LNCaP clone FGC (cell line): ENCODE data around the gene ACTRT2.

Source experiments
- DNase-seq: peaks from one replicate; pipeline ENCODE4 v3.0.0-alpha.2; 2011; ENCODE audit warnings: low read depth
- H3K4me3 ChIP-seq: 2 replicates; pipeline ENCODE4 v1.5.1; 2011; ENCODE audit warnings: mild to moderate bottlenecking, low read depth, low read length, control low read depth
- CTCF ChIP-seq: IDR thresholded peaks from 2 replicates; pipeline ENCODE4 v1.5.1; 2012; ENCODE audit warnings: mild to moderate bottlenecking; ENCODE audit not compliant: control insufficient read depth, insufficient read depth; ENCODE audit errors: extremely low read depth

ACTRT2 gene

DNA sequence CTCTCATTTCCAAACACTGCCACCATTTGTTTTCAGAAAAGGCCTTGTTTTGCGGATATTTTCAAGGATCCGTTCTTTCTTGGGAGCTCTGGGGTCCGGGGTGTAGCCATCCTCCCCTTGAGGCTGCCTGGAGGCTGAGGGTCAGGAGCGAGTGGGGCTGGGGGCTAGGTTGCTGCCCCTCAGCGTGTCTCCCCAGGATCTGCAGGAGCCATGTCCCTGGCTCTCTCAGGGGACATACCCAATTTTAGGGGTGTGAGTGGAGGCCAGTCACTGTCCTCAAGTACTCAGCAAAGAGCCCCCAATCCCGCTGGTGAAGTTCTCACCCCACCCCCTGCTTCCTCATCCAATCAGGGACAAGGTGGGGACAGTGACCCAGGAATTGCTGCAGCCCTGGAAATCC lies 32.7 kb downstream of the ACTRT2 start:
- H3K4me3 ChIP-seq, result no peak overlapping the region
- no peak for TF ChIP-seq CTCF
- DNase-seq, result no peak

DNA sequence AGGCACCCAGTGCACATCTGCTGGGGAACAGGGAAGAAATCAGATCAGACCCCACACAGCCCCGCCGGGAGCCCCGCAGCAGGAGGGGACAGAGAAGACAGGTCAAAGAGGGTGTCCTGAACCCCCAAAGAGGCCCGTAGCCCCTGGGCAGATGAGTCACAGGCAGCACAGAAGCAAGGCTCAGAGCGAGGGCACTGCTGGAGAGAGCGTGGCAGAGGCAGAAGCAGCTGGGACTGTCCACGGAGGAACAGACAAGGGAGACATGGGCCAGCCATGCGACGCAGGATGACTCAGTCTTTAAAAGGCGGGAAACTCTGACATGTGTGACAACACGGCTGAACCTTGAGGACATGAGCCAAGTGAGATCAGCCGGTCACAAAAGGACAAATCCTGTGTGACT lies 33.2 kb downstream of the ACTRT2 start:
- no peak overlapping the region for H3K4me3 ChIP-seq
- TF ChIP-seq CTCF, result no peak
- DNase-seq, result no peak

DNA sequence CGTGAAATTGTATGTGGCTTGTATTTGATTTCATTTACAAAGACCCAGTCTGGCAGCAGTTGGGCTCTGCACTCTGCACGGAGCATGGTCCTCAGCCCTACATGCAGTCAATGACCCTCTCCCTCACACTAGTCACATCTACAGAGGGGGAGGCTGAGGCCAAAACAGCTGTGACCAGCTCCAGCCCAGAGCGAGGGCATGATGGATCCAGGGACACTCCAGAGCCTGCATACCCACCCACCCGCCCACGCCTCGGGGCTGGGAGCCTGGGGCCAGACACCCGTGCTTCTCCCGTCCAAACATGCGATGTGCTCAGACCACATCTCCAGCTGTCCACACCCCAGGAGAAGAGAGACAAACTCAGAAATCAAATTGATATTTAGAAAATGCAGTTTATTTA lies 33.8 kb downstream of the ACTRT2 start:
- DNase-seq, result no peak
- H3K4me3 ChIP-seq, result no peak overlapping the region
- TF ChIP-seq CTCF, result no peak

GRCh38 chr1:3056641-3057040 lies 35.4 kb downstream of the ACTRT2 start:
- no peak for TF ChIP-seq CTCF
- no peak overlapping the region for H3K4me3 ChIP-seq
- no peak for DNase-seq

DNA sequence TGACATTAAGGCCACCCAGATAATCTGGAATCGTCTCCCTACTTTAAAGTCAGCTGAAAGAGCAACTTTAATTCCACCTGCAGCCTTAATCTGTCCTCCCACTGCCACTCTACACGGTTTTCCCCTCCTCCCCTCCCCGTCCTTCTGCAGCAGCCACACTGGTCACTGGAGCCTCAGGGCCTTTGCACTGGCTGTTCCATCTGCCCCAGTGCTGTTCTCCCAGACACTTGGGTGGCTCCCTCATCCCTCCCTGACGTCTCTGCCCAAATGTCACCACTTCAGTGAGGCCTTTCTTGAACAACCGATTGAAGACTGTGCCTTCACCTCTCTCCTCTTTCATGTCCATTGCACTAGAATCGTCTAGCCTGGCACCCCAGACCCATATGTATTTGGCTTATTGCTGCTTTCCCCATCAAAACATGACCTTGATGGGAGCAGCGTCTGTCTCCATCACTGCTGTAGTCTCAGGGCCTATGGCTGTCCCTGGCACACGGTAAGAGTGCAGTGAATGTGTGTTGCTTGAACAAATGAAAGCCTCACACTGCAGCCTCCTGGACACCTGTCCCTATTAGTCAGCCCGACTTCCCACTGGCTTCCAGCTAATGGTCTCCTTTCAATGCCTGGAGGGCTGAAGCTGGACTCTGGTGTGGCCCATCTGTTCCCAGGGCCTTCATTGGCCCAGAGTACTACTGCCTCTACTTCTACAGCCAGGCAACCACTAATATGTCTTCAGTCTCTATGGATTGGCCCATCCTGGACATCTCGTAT lies 37.2 kb downstream of the ACTRT2 start:
- DNase-seq, result no peak
- no peak overlapping the region for H3K4me3 ChIP-seq
- no peak for TF ChIP-seq CTCF

DNA sequence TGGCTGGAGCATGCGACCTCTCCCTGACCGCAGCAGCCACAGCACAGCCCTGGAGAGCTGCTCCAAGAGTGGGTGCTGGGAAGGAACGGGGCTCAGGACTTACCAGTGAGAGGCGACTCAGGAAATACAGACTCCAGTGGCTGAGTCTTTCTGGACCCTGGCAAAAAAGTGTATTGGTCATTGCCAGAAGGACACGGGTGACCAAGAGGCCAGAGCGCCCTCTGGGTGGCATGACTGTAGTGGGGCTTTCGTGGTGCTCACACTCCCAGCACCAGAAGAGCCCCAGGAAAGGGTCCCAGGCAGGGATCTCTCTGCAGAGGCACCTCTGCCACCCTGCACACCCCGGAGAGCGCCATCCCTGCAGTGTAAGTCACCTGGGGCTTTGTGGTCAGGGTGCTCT lies 38.9 kb downstream of the ACTRT2 start:
- no peak for DNase-seq
- no peak overlapping the region for H3K4me3 ChIP-seq
- no peak for TF ChIP-seq CTCF
